GM12865 (cell line): ENCODE results near the gene PLEKHG7.

Experiments used
- DNase-seq: peaks from one replicate; pipeline ENCODE4 v3.0.0; 2010; ENCODE audit warnings: low read depth
- H3K4me3 ChIP-seq: 2 replicates; pipeline ENCODE4 v1.5.1; 2011; ENCODE audit warnings: mild to moderate bottlenecking, low read depth, low read length, control low read depth
- CTCF ChIP-seq: IDR thresholded peaks from 2 replicates; pipeline ENCODE4 v1.5.1; 2011; ENCODE audit warnings: low read length, control low read depth, low read depth, inconsistent platforms; ENCODE audit not compliant: insufficient read depth; ENCODE audit errors: missing control alignments

The PLEKHG7 gene

GRCh38 chr12:92721656-92722055 is 18.9 kb downstream of the PLEKHG7 start:
- TF ChIP-seq CTCF, result no peak
- no peak overlapping the region for H3K4me3 ChIP-seq
- no peak for DNase-seq

GRCh38 chr12:92722897-92723296 is 20.1 kb downstream of the PLEKHG7 start:
- no peak for DNase-seq
- no peak overlapping the region for H3K4me3 ChIP-seq
- no peak for TF ChIP-seq CTCF

DNA sequence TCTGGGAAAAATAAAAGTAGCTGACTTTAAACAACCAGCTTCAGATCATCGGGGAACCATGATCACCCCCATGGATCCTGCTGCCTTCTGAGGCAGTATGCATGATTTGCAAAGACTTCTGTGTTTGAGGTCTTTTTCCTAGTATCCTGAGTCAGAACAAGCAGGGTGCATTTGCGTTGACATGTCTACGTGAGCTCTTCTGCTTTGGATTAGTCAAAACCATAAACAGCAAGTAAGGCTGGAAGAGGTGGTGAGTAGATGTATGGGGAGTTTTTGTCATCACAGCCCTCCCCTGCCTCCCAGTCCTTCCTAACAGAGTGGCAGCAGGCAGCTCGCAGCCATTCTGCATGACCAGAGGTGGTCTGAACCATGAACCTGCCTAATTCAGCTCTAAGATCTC is 24.1 kb downstream of the PLEKHG7 start:
- DNase-seq, result no peak
- no peak for TF ChIP-seq CTCF
- no peak overlapping the region for H3K4me3 ChIP-seq

DNA sequence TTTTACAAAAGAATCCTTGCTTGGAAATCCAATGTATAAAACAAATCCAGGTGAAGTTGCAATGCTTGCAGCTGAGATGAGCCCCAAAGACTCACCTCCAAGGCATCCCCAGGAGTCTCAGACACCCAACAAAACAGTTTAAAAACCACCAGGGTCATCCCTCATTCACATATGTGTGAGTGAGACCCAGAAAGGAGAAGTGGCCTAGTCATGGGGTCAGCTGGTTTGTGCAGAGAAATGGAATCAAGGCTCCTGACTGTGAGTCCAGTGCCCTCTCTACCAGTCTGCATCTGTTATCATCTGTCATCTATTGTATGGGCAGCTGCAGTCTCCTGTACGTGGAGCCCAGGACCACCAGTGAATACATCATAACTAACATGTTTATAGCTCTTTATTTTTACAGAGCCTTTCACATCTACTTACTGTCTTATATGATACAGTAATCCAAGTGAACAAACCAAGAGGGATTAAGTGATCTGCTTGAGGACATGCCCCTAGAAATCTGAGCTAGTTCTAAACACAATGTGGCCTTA is 27.1 kb downstream of the PLEKHG7 start:
- DNase-seq, result no peak
- TF ChIP-seq CTCF, result no peak
- no peak overlapping the region for H3K4me3 ChIP-seq

GRCh38 chr12:92730758-92731157 is 28.0 kb downstream of the PLEKHG7 start:
- TF ChIP-seq CTCF, result no peak
- no peak overlapping the region for H3K4me3 ChIP-seq
- DNase-seq, result no peak

GRCh38 chr12:92732216-92732615 is 29.4 kb downstream of the PLEKHG7 start:
- no peak for DNase-seq
- no peak overlapping the region for H3K4me3 ChIP-seq
- TF ChIP-seq CTCF, result no peak

DNA sequence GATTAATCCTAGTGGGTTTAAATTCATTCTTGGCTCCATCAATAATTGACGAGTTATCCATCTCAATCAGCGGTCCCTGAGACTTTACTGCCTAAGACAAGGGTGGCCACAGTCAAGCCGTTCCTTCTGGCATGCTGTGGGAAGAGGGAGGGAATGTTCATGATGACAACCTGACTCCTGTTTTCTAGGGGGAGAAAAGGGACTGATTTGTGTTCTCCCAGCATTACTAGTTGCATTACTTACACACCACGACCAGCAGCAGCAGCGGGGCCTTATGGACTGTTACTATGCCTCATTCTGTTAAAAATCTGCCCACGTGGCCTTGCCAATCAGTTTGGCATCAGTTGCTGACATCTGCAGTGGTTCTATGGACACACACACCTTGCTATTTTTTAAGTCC is 29.9 kb downstream of the PLEKHG7 start:
- TF ChIP-seq CTCF, result no peak
- no peak for DNase-seq

More for the DNA sequence above, 29.9 kb downstream of the PLEKHG7 start:
- H3K4me3 ChIP-seq, result no peak overlapping the region
